PC-3 (cell line): ENCODE data around the gene RYR2.

ENCODE experiments used
- CTCF ChIP-seq: fragments of 300-600 bp; sonication (generic); conservative IDR thresholded peaks from 2 replicates; pipeline ENCODE4 v1.5.1; 2017; ENCODE audit warnings: antibody characterized with exemption, low read depth, mild to moderate bottlenecking, low read length
- EZH2 ChIP-seq: fragments of 300-600 bp; sonication (generic); IDR thresholded peaks from one replicate; pipeline ENCODE4 v1.6.1; 2017; ENCODE audit warnings: antibody characterized with exemption, mild to moderate bottlenecking, low read length; ENCODE audit not compliant: unreplicated experiment
- EZH2phosphoT487 ChIP-seq: fragments of 300-600 bp; sonication (generic); IDR thresholded peaks from 2 replicates; pipeline ENCODE4 v1.6.1; 2018; ENCODE audit warnings: mild to moderate bottlenecking, antibody characterized with exemption, low read length, borderline replicate concordance

- no peak for TF ChIP-seq CTCF
- TF ChIP-seq EZH2phosphoT487, result no peak
- TF ChIP-seq EZH2, result no peak
Observed at GRCh38 chr1:237834048-237834447, 792.1 kb downstream of the RYR2 start.
